ENCODE results near the gene ACER2. TPM values are rescaled to one million over a fixed set of nuclear protein-coding genes. Genes with fewer than 3 reads are reported as not detected.

ACER2 gene
- total and polyA plus RNA-seq, 2 experiments from 2014 or later, result 1.1 to 6.3 TPM

GRCh38 chr9:19460243-19460642, 51.4 kb downstream of the ACER2 start:
- no peaks in the 10 kb centered on the region for H3K9me2 ChIP-seq (replicated peaks; ENCODE audit: insufficient read depth)
- H3K27ac ChIP-seq, result no peak overlapping the region
- H2AFZ ChIP-seq, result no peak overlapping the region
- no peaks in the 10 kb centered on the region for H3K27me3 ChIP-seq
- WGBS (ENCODE audit: low lambda C conversion rate, missing lambda C conversion rate), result 74% methylated on average over 6 of the region's 6 CpGs
- DNase-seq (ENCODE audit: low spot score), result no peak
- no peak for TF ChIP-seq EZH2phosphoT487 (IDR thresholded peaks at IDR 0.05; ENCODE audit: low read depth, severe bottlenecking, unreplicated experiment)
- TF ChIP-seq, protein P1, sequence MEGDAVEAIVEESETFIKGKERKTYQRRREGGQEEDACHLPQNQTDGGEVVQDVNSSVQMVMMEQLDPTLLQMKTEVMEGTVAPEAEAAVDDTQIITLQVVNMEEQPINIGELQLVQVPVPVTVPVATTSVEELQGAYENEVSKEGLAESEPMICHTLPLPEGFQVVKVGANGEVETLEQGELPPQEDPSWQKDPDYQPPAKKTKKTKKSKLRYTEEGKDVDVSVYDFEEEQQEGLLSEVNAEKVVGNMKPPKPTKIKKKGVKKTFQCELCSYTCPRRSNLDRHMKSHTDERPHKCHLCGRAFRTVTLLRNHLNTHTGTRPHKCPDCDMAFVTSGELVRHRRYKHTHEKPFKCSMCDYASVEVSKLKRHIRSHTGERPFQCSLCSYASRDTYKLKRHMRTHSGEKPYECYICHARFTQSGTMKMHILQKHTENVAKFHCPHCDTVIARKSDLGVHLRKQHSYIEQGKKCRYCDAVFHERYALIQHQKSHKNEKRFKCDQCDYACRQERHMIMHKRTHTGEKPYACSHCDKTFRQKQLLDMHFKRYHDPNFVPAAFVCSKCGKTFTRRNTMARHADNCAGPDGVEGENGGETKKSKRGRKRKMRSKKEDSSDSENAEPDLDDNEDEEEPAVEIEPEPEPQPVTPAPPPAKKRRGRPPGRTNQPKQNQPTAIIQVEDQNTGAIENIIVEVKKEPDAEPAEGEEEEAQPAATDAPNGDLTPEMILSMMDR (IDR thresholded peaks at IDR 0.05; ENCODE audit: poor library complexity), result no peak
- TF ChIP-seq EZH2 (IDR thresholded peaks at IDR 0.05; ENCODE audit: borderline replicate concordance), result no peak
- H3K36me3 ChIP-seq (replicated peaks; ENCODE audit: insufficient read depth, low read depth), result no peaks in the 10 kb centered on the region
- H3K4me2 ChIP-seq, result no peak overlapping the region
- H4K20me1 ChIP-seq (ENCODE audit: insufficient read depth, poor library complexity, severe bottlenecking), result no peaks in the 10 kb centered on the region
- no peak overlapping the region for H3K4me3 ChIP-seq
- no peaks in the 10 kb centered on the region for H3K9me3 ChIP-seq (ENCODE audit: low read depth)
- no peaks in the 10 kb centered on the region for H3K4me1 ChIP-seq (ENCODE audit: insufficient read depth)
- H3K79me2 ChIP-seq, result no peaks in the 10 kb centered on the region

DNA sequence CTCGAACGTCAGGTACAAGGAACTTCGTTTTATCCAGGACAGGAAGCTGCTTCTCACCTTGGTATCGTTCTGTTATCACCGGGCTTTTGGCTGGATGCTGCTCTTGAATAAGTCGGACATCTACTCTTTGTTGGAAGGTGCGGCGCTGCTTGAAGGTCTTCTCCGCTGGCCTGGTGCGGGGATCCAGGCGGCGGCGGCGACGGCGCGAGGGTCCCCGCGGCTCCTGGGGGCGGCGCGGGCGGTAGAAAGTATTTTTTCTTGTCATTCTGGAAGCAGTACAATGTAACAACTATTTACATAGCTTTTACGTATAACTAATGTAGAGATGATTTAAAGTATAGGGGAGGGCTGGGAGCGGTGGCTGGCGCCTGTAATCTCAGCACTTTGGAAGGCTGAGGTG, 52.3 kb downstream of the ACER2 start:
- no peak for TF ChIP-seq EZH2phosphoT487 (IDR thresholded peaks at IDR 0.05; ENCODE audit: low read depth, severe bottlenecking, unreplicated experiment)
- no peak for TF ChIP-seq EZH2 (IDR thresholded peaks at IDR 0.05; ENCODE audit: borderline replicate concordance)
- TF ChIP-seq, protein P1 (IDR thresholded peaks at IDR 0.05; ENCODE audit: poor library complexity), result no peak
- Histone ChIP-seq H3K36me3 (replicated peaks; ENCODE audit: insufficient read depth, low read depth) (no peaks in the 10 kb centered on the region), H3K79me2 (no peaks in the 10 kb centered on the region), H3K27ac (no peak overlapping the region), H3K9me2 (replicated peaks; ENCODE audit: insufficient read depth) (no peaks in the 10 kb centered on the region), H3K9me3 (ENCODE audit: low read depth) (no peaks in the 10 kb centered on the region), H4K20me1 (ENCODE audit: insufficient read depth, poor library complexity, severe bottlenecking) (no peaks in the 10 kb centered on the region), H2AFZ (no peak overlapping the region), H3K4me1 (ENCODE audit: insufficient read depth) (no peaks in the 10 kb centered on the region), H3K4me3 (no peak overlapping the region), H3K4me2 (no peak overlapping the region), H3K27me3 (no peaks in the 10 kb centered on the region)
- WGBS (ENCODE audit: low lambda C conversion rate, missing lambda C conversion rate), result 94% methylated on average over 26 of the region's 26 CpGs
- no peak for DNase-seq (ENCODE audit: low spot score)

- H3K9me2 ChIP-seq (replicated peaks; ENCODE audit: insufficient read depth), result no peaks in the 10 kb centered on the region
- no peaks in the 10 kb centered on the region for H4K20me1 ChIP-seq (ENCODE audit: insufficient read depth, poor library complexity, severe bottlenecking)
- TF ChIP-seq EZH2 (IDR thresholded peaks at IDR 0.05; ENCODE audit: borderline replicate concordance) (no peak), EZH2phosphoT487 (IDR thresholded peaks at IDR 0.05; ENCODE audit: low read depth, severe bottlenecking, unreplicated experiment) (no peak)
- TF ChIP-seq, protein P1 (IDR thresholded peaks at IDR 0.05; ENCODE audit: poor library complexity), result no peak
- DNase-seq (ENCODE audit: low spot score), result no peak
- no peaks in the 10 kb centered on the region for H3K36me3 ChIP-seq (replicated peaks; ENCODE audit: insufficient read depth, low read depth)
- no peaks in the 10 kb centered on the region for H3K9me3 ChIP-seq (ENCODE audit: low read depth)
- no peaks in the 10 kb centered on the region for H3K4me1 ChIP-seq (ENCODE audit: insufficient read depth)
- peak overlapping the region; percentile 65 for H2AFZ ChIP-seq
- H3K27ac ChIP-seq, result no peak overlapping the region
- H3K27me3 ChIP-seq, result no peaks in the 10 kb centered on the region
- peak overlapping the region; percentile 72 for H3K4me2 ChIP-seq
- peak overlapping the region; percentile 47 for H3K4me3 ChIP-seq
- WGBS (ENCODE audit: low lambda C conversion rate, missing lambda C conversion rate), result 76% methylated on average over 23 of the region's 23 CpGs
- no peaks in the 10 kb centered on the region for H3K79me2 ChIP-seq
These were observed 55.4 kb downstream of the ACER2 start for GRCh38 chr9:19464061-19464763.

Measured in hepatocyte (in vitro differentiated cells).